Measurements from ENCODE around the gene PARD3B. TPM values are rescaled to one million over a fixed set of nuclear protein-coding genes. Genes with fewer than 3 reads are reported as not detected.

The PARD3B gene
- total RNA-seq, 1 donor from 2014 or later, result 6.4 TPM

DNA sequence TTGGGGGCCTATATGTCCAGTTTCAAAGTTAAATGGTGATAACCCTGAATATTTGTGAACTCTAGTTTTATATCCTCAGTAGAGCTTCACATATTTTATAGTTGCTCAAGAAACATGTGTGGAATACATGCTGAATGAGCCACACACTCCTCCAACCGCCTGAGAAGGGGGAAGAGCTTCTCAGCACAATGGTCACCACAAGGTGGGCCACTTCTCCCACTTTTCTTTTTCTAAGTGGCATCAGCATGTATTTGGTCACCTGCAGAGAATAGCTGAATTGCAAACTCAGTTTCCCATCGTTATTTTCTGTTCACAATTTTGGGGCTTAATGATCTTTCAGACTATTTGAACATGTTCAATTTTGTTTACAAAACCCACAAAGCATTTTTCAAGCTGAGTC, 340.5 kb downstream of the PARD3B start:
- peak in 1 of 2 donors; percentile 44 for DNase-seq (ENCODE audit: low read depth in 2 of 2)

DNA sequence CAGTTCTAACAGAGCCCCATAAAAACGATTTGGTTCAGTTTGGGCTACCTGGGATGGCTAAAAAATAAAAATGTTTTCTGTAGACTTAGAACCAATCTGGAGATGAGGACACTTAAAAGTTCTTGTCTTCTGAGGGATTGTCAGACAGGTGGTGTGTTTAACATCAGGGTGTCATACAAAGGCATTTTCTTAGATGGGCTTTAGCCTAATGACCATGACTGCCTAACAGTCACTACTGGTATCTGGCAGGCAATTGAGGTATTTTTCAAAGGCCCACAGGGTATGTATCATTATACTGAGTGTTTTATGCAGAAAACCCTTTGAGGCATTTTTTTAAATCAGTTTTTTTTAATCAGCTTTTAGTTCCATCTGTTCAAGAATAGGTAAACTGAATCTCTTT, 341.4 kb downstream of the PARD3B start:
- no peak for DNase-seq (ENCODE audit: low read depth in 2 of 2)

DNA sequence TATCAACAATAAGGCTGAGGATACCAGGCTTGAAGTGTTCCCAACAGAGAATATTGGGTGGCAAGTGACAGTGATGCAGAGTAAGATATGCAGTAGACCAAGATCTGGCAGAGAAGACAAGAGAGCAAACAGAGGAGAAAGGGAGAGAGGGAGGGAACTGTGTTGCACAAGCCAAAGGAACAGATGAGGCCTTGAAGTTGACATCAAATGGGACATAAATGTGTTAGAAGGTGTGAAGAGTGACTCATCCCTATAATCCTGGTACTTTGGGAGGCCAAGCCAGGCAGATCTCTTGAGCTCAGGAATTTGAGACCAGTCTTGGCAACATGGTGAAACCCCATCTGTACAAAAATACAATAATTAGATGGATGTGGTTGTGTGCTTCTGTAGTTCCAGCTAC, 342.9 kb downstream of the PARD3B start:
- no peak for DNase-seq (ENCODE audit: low read depth in 2 of 2)

GRCh38 chr2:204890680-204891079, 345.4 kb downstream of the PARD3B start:
- DNase-seq (ENCODE audit: low read depth in 2 of 2), result no peak

DNA sequence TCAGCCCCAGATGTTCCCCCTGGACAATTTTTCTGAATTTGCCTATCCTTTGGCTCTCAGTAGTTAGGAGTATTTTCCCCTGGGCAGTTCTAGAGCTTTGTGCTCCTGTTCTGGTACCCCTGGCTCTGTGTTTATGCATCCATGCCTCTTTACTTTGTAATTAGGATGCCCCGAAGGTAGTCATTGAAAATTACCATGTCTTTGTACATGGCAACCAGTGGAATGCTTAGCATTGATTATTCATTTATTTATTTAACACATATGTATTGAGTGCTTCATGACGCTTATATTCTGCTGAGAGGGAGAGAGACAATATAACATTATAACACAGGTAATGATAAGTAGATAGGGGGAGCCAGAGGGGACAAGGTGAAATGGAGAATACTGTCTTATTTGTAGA, 346.5 kb downstream of the PARD3B start:
- no peak for DNase-seq (ENCODE audit: low read depth in 2 of 2)

DNA sequence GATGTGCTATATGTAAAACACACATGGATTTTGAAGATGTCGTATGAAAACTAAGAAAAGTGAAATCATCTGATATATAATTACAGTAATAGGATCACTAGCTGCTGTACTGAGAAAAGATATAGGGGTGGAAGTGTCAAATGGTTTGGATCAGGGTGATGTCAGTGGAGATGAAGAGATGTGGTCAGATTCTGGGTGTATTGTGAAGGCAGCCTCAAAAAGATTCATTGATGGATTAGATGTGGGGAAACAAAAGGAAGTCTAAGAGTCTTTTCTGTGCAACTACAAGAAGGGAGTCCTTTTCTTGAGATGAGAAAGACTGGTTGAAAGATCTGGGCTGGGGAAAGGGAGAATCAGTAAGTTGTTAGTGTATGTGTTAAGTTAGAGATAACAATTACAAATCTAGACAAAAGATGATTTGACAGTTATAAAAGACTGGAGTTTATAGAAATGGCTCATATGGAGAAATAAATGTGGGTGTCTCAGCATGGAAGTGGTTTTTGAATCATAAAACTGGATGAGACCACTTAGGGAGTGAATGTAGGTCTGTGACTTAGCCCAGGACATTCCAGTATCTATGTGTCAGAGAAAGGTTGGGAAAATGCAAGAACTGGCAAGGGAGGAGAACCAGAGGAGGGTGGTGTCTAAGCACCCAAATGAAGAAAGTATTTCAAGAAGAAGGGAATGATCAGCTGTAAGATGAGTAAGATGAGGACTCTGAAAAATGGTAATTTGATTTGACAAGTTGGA, 347.4 kb downstream of the PARD3B start:
- DNase-seq (ENCODE audit: low read depth in 2 of 2), result no peak

- DNase-seq (ENCODE audit: low read depth in 2 of 2), result no peak
Observed at GRCh38 chr2:204896146-204896545, 350.9 kb downstream of the PARD3B start.

DNA sequence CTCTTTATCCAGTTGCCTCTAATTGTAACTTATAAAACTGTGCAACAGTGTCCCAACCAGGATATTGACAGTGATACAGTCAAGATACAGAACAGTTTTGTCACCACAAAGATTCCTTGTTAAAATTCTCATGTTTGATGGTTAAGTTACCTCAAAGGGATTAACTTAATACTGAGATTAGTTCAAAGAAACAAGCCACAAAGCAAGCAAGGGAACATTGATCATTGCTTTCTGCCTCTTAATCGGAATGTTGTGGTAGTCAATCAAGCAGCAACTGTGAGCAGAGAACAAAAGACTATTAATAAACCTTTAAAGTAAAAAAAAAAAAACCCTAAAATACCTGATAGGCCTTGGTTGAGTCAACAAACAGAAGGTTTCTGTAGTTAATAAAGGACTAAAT, 352.3 kb downstream of the PARD3B start:
- DNase-seq (ENCODE audit: low read depth in 2 of 2), result no peak

DNA sequence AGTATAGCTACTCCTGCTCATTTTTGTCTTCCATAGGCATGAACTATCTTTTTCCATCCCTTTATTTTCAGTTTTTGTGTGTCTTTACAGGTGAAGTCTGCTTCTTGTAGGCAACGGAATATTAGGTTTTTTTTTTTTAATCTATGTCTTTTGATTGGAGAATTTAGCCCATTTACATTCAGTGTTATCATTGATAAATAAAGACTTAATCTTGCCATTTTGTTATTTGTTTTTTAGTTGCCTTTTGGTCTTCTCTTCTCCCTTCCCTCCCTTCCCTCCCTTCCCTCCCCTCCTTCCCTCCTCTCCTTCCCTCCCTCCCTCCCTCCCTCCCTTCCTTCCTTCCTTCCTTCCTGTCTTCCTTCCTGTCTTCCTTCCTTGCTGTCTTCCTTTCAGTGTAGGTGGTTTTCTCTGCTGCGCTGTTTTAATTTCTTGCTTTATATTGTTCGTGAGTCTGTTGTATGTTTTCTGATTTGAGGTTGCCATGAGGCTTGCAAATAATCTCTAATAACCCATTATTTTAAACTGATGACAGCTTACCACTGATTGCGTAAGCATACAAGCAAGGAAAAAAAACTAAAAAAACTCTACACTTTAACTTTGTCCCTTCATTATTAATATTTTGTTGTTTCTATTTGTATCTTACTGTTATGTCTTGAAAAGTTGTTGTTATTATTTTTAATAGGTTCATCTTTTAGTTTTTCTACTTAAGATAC, 353.8 kb downstream of the PARD3B start:
- no peak for DNase-seq (ENCODE audit: low read depth in 2 of 2)

GRCh38 chr2:204899983-204900382, 354.7 kb downstream of the PARD3B start:
- DNase-seq (ENCODE audit: low read depth in 2 of 2), result no peak

DNA sequence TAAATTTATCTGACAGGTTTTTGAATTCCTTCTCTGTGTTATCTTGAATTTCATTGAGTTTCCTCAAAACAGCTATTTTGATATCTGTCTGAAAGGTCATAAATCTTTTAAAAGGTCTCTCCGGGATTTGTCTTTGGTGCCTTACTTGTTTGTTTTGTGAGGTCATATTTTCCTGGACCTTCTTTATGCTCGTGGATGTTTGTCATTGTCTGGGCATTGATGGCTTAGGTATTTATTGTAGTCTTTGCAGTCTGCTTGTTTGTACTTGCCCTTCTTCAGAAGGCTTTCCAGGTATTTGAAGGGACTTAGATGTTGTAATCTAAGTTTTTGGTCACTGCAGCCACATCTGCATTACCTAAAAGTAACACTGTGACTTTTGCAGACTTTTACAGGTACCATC, 355.2 kb downstream of the PARD3B start:
- DNase-seq (ENCODE audit: low read depth in 2 of 2), result peak; percentile 1 to 79

- peak in 1 of 2 donors; percentile 42 for DNase-seq (ENCODE audit: low read depth in 2 of 2)
Observed at GRCh38 chr2:204900910-204901309, 355.6 kb downstream of the PARD3B start.

GRCh38 chr2:204901591-204901990, 356.3 kb downstream of the PARD3B start:
- no peak for DNase-seq (ENCODE audit: low read depth in 2 of 2)

DNA sequence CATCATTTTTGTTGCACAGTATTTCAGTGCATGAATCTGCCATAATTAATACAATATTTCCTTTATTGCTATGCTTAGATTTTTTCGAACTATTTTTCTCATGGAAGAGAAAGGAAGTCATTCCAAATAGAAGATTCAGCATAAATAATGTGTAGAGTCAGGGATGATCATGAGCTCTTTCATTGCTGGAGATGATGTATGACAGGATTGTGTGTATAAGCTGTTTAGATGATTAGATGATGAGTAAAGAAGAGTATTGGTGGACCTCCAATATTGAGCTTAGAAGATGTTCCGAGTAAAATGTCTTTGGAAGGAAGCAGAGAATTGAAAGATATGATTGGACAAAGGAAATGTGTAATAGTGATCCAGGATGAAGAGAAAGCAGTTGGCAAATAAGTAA, 364.5 kb downstream of the PARD3B start:
- no peak for DNase-seq (ENCODE audit: low read depth in 2 of 2)

DNA sequence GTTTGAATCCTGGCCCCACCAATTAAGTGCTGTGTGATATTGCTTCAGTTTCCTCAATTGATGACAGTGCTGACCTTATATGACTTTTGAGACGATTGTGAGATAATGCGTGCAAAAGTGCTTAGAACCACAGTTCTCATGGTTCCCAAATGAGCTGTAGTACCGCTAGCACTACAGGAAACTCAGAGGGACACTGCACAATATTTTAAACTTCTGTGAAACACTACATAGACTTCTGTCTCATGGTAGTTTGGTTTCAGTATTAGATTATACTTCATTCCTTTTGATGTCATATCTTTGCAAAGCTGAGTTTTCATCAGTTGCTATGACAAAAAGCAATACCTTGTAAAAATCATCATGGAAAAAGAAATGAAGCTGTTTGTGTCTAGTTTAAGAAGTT, 368.0 kb downstream of the PARD3B start:
- DNase-seq (ENCODE audit: low read depth in 2 of 2), result no peak

DNA sequence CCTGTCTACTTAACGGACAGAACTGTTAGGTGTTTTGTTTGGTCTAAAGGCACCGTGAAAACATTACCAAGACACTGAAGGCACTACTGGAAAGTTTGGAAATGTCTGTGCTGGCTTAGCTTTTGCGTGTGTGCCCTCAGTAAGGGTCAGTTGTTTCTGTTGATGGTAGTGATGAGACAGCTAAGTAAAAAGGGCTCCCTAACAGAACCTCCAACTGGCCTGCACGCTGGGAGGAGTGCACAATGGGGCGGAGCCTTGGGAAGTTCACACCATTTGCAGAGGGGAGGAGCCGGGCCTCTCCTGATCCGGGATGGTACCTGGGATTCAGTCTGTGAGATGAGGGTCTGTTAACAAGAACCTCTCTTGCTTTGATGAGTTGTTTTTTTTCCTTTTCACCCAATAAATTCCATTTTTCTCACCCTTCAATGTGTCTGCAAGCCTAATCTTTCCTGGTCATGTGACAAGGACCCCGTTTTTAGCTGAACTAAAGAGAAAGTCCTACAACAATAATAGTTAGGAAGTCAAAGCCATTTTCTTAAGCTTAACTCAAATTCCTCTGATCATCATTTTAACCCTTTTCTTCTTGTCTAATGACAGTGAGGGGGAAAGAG, 368.7 kb downstream of the PARD3B start:
- no peak for DNase-seq (ENCODE audit: low read depth in 2 of 2)

GRCh38 chr2:204914708-204915107, 369.4 kb downstream of the PARD3B start:
- DNase-seq (ENCODE audit: low read depth in 2 of 2), result no peak

DNA sequence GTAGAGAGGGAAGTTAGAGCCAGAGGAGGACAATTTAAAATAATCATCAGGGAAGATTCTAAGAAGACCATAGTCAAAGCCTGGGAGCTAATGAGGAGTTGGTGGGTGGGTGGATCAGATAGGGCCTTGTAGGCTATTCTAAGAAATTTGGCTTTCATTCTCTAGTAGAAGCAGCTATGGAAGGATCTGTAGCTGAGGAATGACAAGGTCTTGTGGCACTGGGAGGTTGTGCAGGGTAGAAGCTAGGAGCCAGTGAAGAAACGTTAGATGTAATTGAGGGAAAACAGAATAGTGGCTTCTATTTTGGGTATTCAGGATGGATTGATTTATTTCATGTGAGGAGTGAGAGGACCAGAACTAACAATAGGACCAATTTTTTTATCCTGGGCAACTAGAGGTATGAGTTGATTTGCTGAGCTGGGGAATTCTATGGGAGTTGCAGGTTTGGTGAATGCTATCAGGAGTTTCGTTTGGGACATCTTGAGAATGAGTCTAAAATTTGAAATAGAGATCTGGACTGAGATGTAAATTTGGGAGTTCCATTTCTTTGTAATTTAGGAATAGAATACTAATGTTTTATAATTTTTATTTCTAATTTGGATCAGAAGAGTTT, 371.9 kb downstream of the PARD3B start:
- DNase-seq (ENCODE audit: low read depth in 2 of 2), result no peak

DNA sequence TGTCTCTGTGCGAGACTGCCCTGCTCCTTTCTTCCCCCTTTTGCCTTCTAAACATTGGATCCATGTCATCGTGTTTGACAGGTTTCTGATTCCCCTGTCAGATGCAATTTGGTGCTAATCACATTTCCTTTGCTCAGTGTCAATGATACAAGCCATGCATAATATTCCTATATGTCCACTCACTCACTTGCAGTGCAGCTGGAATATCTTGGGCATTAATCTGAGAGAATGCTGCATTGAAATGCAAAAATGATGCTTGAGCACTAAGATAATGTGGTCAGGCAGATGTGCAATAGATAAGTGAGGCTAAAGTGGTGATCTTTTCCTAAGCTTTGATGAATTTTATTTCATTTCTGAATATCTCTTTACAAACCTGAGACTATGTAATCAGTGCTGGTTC, 375.5 kb downstream of the PARD3B start:
- no peak for DNase-seq (ENCODE audit: low read depth in 2 of 2)

DNA sequence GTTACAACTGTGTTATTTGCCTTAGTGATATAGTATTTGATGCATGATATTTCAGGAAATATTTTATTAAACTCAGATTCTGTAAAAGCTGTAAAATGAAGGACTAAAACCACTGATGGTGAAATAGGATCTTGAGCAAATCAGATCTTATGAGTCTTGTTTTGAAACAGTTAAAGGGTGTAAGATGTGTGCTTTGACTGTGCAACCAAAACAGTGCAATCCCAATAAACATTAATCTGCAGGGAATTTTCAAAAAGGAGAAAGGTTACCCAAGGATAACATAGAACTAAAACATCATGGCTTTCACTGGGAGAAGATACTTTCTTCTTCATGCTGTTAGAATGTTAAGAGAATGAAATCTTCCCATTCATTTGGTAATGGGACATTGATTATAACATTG, 378.7 kb downstream of the PARD3B start:
- DNase-seq (ENCODE audit: low read depth in 2 of 2), result no peak

DNA sequence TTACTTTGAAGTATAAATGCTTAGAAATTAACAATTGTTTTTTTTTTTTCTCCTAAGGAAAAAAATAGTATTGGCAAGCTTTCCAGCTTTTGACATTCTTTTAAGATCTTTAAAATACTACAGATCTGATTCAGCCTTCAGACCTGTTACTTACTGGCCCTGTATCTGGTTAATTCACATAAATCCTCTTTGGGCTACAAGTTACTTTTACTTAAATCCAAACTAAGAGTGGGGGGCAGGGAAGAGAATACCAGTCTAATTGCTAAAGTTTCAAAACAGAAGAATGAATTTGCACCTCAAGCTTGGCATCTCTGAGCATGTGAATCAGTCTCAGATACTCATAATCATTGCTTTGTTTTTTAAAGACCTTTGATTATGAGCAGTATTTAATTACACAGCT, 386.3 kb downstream of the PARD3B start:
- DNase-seq (ENCODE audit: low read depth in 2 of 2), result no peak

- no peak for DNase-seq (ENCODE audit: low read depth in 2 of 2)
Observed at GRCh38 chr2:204933735-204934374, 388.6 kb downstream of the PARD3B start.

Measured in dermis microvascular lymphatic vessel endothelial cell (primary cell).